SK-N-SH treated with all-trans-retinoic acid at 6 μM for 48 hours (cell line): ENCODE measurements around the gene ASCL2.

Experiments
- ARNTL ChIP-seq: fragments of 450-650 bp; formaldehyde crosslinking; IDR thresholded peaks from 2 replicates; pipeline ENCODE4 v1.5.0; 2020; ENCODE audit warnings: low read depth, mild to moderate bottlenecking, moderate library complexity, borderline replicate concordance
- ESRRG ChIP-seq: fragments of 250-450 bp; sonication (Bioruptor Pico); IDR thresholded peaks from 2 replicates; pipeline ENCODE4 v1.6.1; 2021; ENCODE audit warnings: mild to moderate bottlenecking
- ISL1 ChIP-seq: fragments of 250-450 bp; sonication (Bioruptor Pico); IDR thresholded peaks from 2 replicates; pipeline ENCODE4 v2.1.2; 2022; ENCODE audit warnings: mild to moderate bottlenecking, moderate library complexity
- RARB ChIP-seq: fragments of 250-450 bp; sonication (Bioruptor Pico); IDR thresholded peaks from 2 replicates; pipeline ENCODE4 v1.8.0; 2021; ENCODE audit warnings: mild to moderate bottlenecking, moderate library complexity
- TOX ChIP-seq: fragments of 250-450 bp; sonication (Bioruptor Pico); IDR thresholded peaks from 2 replicates; pipeline ENCODE4 v1.8.0; 2021; ENCODE audit warnings: mild to moderate bottlenecking, moderate library complexity, borderline replicate concordance
- ZFP3 ChIP-seq: fragments of 250-450 bp; sonication (Bioruptor Pico); IDR thresholded peaks from 2 replicates; pipeline ENCODE4 v1.5.0; 2020; ENCODE audit warnings: mild to moderate bottlenecking, moderate library complexity
- ZNF8 ChIP-seq: fragments of 450-650 bp; formaldehyde crosslinking; IDR thresholded peaks from 2 replicates; pipeline ENCODE4 v1.5.0; 2020; ENCODE audit warnings: mild to moderate bottlenecking, moderate library complexity
- TF ChIP-seq, protein P1 (sequence below): fragments of 250-450 bp; sonication (Bioruptor Pico); IDR thresholded peaks from 2 replicates; pipeline ENCODE4 v1.8.0; 2020; ENCODE audit warnings: mild to moderate bottlenecking, moderate library complexity, borderline replicate concordance
- TF ChIP-seq, protein P2 (sequence below): fragments of 250-450 bp; sonication (Bioruptor Pico); IDR thresholded peaks from 2 replicates; pipeline ENCODE4 v1.5.1; 2020; ENCODE audit warnings: low read depth, mild to moderate bottlenecking, moderate library complexity
- TF ChIP-seq, protein P3 (sequence below): fragments of 250-450 bp; sonication (Bioruptor Pico); IDR thresholded peaks from 2 replicates; pipeline ENCODE4 v1.8.0; 2021; ENCODE audit warnings: low read depth, mild to moderate bottlenecking, moderate library complexity, borderline replicate concordance

DNA sequence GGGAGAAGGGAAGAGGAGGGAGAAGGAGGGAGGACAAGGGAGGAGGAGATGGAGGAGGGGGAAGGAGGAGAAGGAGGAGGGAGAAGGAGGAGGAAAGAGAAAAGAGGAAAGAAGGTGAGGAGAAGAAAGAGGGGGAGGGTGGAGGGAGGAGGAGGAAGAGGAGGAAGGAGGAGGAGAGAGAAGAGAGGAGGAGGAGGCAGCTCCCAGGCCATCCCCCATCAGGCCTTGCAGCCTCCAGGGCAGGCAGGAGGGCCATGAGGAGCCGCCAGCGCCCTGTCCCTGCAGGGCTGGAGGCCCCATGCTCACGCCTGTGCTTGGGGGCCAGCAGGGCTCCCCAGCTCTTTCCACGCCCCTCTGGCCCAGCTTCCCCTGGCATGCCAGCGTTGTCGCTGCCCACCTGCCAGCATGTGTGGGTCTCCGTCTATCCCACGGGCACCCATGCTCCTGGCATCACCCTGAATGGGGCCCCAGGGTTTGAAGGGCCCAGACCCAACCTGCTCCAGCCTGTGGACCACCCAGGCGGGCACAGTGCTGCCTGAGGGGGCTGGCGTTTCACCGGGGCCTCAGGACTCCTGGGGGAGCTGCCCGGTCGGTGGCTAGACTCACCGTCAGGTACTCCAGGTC lies 36.6 kb upstream of the ASCL2 start:
- TF ChIP-seq ZNF8 (CRISPR knock-in tag) (no peak), ESRRG (no peak), ARNTL (no peak), RARB (no peak), ISL1 (CRISPR knock-in tag) (no peak), TOX (CRISPR knock-in tag) (no peak), ZFP3 (CRISPR knock-in tag) (no peak)
- TF ChIP-seq, protein P1, sequence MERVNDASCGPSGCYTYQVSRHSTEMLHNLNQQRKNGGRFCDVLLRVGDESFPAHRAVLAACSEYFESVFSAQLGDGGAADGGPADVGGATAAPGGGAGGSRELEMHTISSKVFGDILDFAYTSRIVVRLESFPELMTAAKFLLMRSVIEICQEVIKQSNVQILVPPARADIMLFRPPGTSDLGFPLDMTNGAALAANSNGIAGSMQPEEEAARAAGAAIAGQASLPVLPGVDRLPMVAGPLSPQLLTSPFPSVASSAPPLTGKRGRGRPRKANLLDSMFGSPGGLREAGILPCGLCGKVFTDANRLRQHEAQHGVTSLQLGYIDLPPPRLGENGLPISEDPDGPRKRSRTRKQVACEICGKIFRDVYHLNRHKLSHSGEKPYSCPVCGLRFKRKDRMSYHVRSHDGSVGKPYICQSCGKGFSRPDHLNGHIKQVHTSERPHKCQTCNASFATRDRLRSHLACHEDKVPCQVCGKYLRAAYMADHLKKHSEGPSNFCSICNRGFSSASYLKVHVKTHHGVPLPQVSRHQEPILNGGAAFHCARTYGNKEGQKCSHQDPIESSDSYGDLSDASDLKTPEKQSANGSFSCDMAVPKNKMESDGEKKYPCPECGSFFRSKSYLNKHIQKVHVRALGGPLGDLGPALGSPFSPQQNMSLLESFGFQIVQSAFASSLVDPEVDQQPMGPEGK (CRISPR knock-in tag): no peak
- TF ChIP-seq, protein P2, sequence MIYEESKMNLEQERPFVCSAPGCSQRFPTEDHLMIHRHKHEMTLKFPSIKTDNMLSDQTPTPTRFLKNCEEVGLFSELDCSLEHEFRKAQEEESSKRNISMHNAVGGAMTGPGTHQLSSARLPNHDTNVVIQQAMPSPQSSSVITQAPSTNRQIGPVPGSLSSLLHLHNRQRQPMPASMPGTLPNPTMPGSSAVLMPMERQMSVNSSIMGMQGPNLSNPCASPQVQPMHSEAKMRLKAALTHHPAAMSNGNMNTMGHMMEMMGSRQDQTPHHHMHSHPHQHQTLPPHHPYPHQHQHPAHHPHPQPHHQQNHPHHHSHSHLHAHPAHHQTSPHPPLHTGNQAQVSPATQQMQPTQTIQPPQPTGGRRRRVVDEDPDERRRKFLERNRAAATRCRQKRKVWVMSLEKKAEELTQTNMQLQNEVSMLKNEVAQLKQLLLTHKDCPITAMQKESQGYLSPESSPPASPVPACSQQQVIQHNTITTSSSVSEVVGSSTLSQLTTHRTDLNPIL (CRISPR knock-in tag): no peak
- TF ChIP-seq, protein P3, sequence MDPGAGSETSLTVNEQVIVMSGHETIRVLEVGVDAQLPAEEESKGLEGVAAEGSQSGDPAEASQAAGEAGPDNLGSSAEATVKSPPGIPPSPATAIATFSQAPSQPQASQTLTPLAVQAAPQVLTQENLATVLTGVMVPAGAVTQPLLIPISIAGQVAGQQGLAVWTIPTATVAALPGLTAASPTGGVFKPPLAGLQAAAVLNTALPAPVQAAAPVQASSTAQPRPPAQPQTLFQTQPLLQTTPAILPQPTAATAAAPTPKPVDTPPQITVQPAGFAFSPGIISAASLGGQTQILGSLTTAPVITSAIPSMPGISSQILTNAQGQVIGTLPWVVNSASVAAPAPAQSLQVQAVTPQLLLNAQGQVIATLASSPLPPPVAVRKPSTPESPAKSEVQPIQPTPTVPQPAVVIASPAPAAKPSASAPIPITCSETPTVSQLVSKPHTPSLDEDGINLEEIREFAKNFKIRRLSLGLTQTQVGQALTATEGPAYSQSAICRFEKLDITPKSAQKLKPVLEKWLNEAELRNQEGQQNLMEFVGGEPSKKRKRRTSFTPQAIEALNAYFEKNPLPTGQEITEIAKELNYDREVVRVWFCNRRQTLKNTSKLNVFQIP (CRISPR knock-in tag): no peak
